Endothelial cell of hepatic sinusoid (primary cell): ENCODE measurements around the gene TSACC.

Experiments
- in situ Hi-C: cut with HindIII; loops from 2 replicates; pipeline ENCODE4 v1.10.0; 2017; ENCODE audit warnings: low sequenced_read_pairs

Gene TSACC

DNA sequence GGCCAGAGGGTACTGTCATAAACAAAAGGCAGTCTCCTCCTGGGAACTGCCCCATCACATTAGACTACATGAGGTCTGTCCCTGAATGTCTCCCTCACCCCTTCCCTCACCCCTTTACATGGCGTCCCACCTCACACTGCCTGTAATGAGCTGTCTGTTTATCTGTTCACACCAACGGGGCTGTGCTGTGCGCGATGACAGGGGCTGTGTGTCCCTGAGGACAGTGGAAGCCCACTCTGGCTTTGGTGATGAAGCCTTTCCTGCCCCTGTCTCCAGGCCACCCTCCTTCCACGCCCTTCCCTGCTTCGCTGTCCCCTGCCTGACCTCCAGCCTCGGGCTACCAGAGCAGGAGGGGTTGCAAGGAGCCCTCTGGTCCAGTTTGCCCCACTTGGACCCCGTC lies 53.4 kb downstream of the TSACC start:
- in situ Hi-C loops, result no loop called here

DNA sequence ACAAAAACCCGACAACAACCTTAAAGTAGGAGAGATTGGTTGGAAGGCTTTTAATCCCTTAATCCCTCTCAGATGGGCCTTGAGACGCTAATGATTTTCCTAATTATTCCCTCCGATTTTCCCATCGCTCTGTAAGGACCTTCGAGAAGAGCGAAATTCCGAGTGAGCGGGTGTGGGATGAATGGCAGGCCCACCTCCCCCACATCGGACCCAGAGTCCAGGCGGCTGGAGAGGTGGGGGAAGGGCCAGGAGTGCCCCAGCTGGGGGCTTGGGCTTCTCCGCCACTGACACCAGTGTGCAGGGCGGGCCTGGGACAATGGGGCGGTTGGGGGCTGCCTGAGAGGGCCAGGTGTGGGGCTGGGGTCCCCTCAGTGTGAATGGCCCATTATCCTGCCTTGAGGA lies 54.1 kb downstream of the TSACC start:
- in situ Hi-C loops, result no loop called here

GRCh38 chr1:156393095-156393494 lies 54.8 kb downstream of the TSACC start:
- in situ Hi-C loops, result no loop called here

GRCh38 chr1:156394082-156394481 lies 55.8 kb downstream of the TSACC start:
- in situ Hi-C loops, result no loop called here

GRCh38 chr1:156394835-156395461 lies 56.6 kb downstream of the TSACC start:
- in situ Hi-C loops, result no loop called here
